GM12878 (cell line): Measurements from ENCODE around the gene FCRLB.
A peak's percentile ranks its signal among the peaks of the same experiment; 100 is the strongest.

Source experiments
- CREM ChIP-seq: IDR thresholded peaks from 2 replicates; pipeline ENCODE4 v1.6.1; 2014; ENCODE audit warnings: antibody characterized with exemption, low read depth
- CTCF ChIP-seq, 3 experiments: IDR thresholded peaks in 2 of 3; conservative IDR thresholded peaks in 1 of 3; 2 replicates each; pipeline ENCODE4 v1.5.1; 2011; ENCODE audit warnings: low read depth in 3 of 3, low read length in 3 of 3, mild to moderate bottlenecking in 3 of 3, control low read depth in 2 of 3, moderate library complexity in 2 of 3, inconsistent platforms in 1 of 3, mixed read lengths in 1 of 3; ENCODE audit not compliant: control insufficient read depth in 2 of 3, insufficient read depth in 1 of 3; ENCODE audit errors: extremely low read depth in 1 of 3
- HCFC1 ChIP-seq: fragments of 150-350 bp; IDR thresholded peaks from 2 replicates; pipeline ENCODE4 v1.6.1; 2014; ENCODE audit warnings: low read length
- JUNB ChIP-seq: IDR thresholded peaks from 2 replicates; pipeline ENCODE4 v1.6.1; 2016; ENCODE audit warnings: antibody characterized with exemption, mild to moderate bottlenecking
- MAX ChIP-seq: IDR thresholded peaks from 2 replicates; pipeline ENCODE4 v1.6.1; 2012; ENCODE audit warnings: low read depth, low read length, improper control_type of control experiment
- NFIC ChIP-seq: IDR thresholded peaks from 2 replicates; pipeline ENCODE4 v1.6.1; 2012; ENCODE audit warnings: low read depth, mild to moderate bottlenecking, inconsistent platforms, low read length, moderate library complexity
- POLR2AphosphoS5 ChIP-seq: IDR thresholded peaks from 2 replicates; pipeline ENCODE4 v1.6.1; 2011; ENCODE audit warnings: mild to moderate bottlenecking, low read length, inconsistent platforms
- SMC3 ChIP-seq: IDR thresholded peaks from 2 replicates; pipeline ENCODE4 v1.6.1; 2011; ENCODE audit warnings: low read length, improper control_type of control experiment, borderline replicate concordance
- STAT3 ChIP-seq: IDR thresholded peaks from 2 replicates; pipeline ENCODE4 v1.6.1; 2011; ENCODE audit warnings: low read depth, low read length, improper control_type of control experiment
- SUZ12 ChIP-seq: fragments of 200-600 bp; sonication (generic); IDR thresholded peaks from one replicate; pipeline ENCODE4 v1.6.1; 2018; ENCODE audit warnings: antibody characterized with exemption, mild to moderate bottlenecking; ENCODE audit not compliant: unreplicated experiment
- TCF12 ChIP-seq: IDR thresholded peaks from 2 replicates; pipeline ENCODE4 v1.6.1; 2011; ENCODE audit warnings: low read depth, mild to moderate bottlenecking, low read length
- ZNF24 ChIP-seq: fragments of 450-650 bp; IDR thresholded peaks from 2 replicates; pipeline ENCODE4 v1.6.1; 2017; ENCODE audit warnings: antibody characterized with exemption, mild to moderate bottlenecking

- TF ChIP-seq JUNB (peak; percentile 36; the same call in 1 of the 2 replicates), MAX (no peak), HCFC1 (peak; percentile 76), SMC3 (no peak), ZNF24 (peak; percentile 87), SUZ12 (no peak), POLR2AphosphoS5 (peak; percentile 88), CTCF (IDR thresholded peaks at IDR 0.05 in 2 of 3, conservative IDR thresholded peaks at IDR 0.05 in 1 of 3; ENCODE audit: control insufficient read depth in 2 of 3, extremely low read depth in 1 of 3, insufficient read depth in 1 of 3, low read depth in 3 of 3, low read length in 3 of 3) (no peak), NFIC (peak; percentile 32; the same call in 1 of the 2 replicates), STAT3 (no peak), CREM (peak; percentile 97), TCF12 (0 out of 2 replicates have a peak, but pooled peaks have one; percentile 61)
These were observed 45.0 kb downstream of the FCRLB start, which contains the start of gene ATF6 for GRCh38 chr1:161766102-161766981.
